Left lung (tissue), 10 donors: ENCODE results near the gene HES5. TPM values are rescaled to one million over a fixed set of nuclear protein-coding genes. Genes with fewer than 3 reads are reported as not detected.

ENCODE experiments used
- ATAC-seq: fragments of 200-7000 bp; cut with Tn5 transposase; one replicate; pipeline ENCODE4 v1.9.1; 2020; ENCODE audit warnings: moderate library complexity
- DNase-seq, 4 donors: peaks; one replicate each; pipeline ENCODE4 v3.0.0-alpha.2; 2013 to 2020
- H3K27ac ChIP-seq, 2 donors: fragments of 200-600 bp; sonication (generic) in 1 of 2; one replicate each; pipeline versions ENCODE4 v1.5.0 to v1.8.0; 2020 to 2021
- H3K27me3 ChIP-seq, 2 donors: fragments of 200-600 bp; sonication (generic) in 1 of 2; one replicate each; pipeline versions ENCODE4 v1.5.0 to v1.8.0; 2020 to 2021
- H3K36me3 ChIP-seq, 2 donors: fragments of 200-600 bp; sonication (generic) in 1 of 2; one replicate each; pipeline versions ENCODE4 v1.5.0 to v1.8.0; 2020 to 2021
- H3K4me1 ChIP-seq, 2 donors: fragments of 200-600 bp; one replicate each; pipeline ENCODE4 v1.8.0; 2021
- H3K4me3 ChIP-seq, 2 donors: fragments of 200-600 bp; sonication (generic) in 1 of 2; one replicate each; pipeline versions ENCODE4 v1.5.0 to v1.8.0; 2020 to 2021; ENCODE audit warnings: mild to moderate bottlenecking in 1 of 2
- H3K9me3 ChIP-seq, 2 donors: fragments of 200-600 bp; sonication (generic) in 1 of 2; one replicate each; pipeline versions ENCODE4 v1.5.0 to v1.8.0; 2020 to 2021
- CTCF ChIP-seq, 2 donors: fragments of 200-600 bp; sonication (generic) in 1 of 2; IDR thresholded peaks; one replicate each; pipeline versions ENCODE4 v1.5.0 to v1.8.0; 2021; ENCODE audit warnings: antibody characterized with exemption in 2 of 2
- intact Hi-C, 2 donors: fragments of 100-400 bp; cut with DNase I; formaldehyde crosslinking; loops; one replicate each; pipeline versions ENCODE4 v1.11.2 to v1.14.2; 2022
- polyA plus RNA-seq, 6 donors: library from polyadenylated mRNA; unstranded; fragments of 120-200 nt; gene quantifications; one replicate each; pipeline ENCODE4 v1.2.1, GENCODE V29; 2013; ENCODE audit not compliant: insufficient read length in 6 of 6
- total RNA-seq, 2 donors: library from RNA; stranded (reverse); fragmentation: NEBNext Ultra II Directional; extraction: Animal tissue kit (Norgen Biotek cat#: 25700); gene quantifications; one replicate each; pipeline ENCODE4 v1.2.1, GENCODE V29; 2021
- donor health status: DM: no; HTN: yes; CAD: no.
- donor health status: DM: no; HTN: no; CAD: no.

The HES5 gene
- total and polyA plus RNA-seq, 8 donors = 0.21 to 1.2 (median 0.65) TPM

GRCh38 chr1:2501820-2502119, 28.3 kb downstream of the HES5 start:
- H3K36me3 ChIP-seq = no peaks in the 10 kb centered on the region
- DNase-seq (no peak), ATAC-seq (no peak)
- H3K4me3 ChIP-seq = no peak overlapping the region
- H3K9me3 ChIP-seq = no peaks in the 10 kb centered on the region
- intact Hi-C loops = no loop called here
- H3K27me3 ChIP-seq = peaks cover 8 to 93% of the 10 kb centered on the region in 2 donors
- no peak for TF ChIP-seq CTCF (IDR thresholded peaks at IDR 0.05)
- H3K4me1 ChIP-seq = peaks cover 0 to 9% of the 10 kb centered on the region in 2 donors
- H3K27ac ChIP-seq = no peak overlapping the region

GRCh38 chr1:2501041-2501819, 28.8 kb downstream of the HES5 start:
- Histone ChIP-seq H3K4me1 (peaks cover 0 to 9% of the 10 kb centered on the region in 2 donors), H3K36me3 (no peaks in the 10 kb centered on the region), H3K9me3 (no peaks in the 10 kb centered on the region)

GRCh38 chr1:2499986-2500596, 30.0 kb downstream of the HES5 start:
- no peak for TF ChIP-seq CTCF (IDR thresholded peaks at IDR 0.05)
- intact Hi-C loops = no loop called here
- Histone ChIP-seq H3K4me1 (peaks cover 0 to 9% of the 10 kb centered on the region in 2 donors), H3K9me3 (no peaks in the 10 kb centered on the region), H3K4me3 (no peak overlapping the region), H3K36me3 (no peaks in the 10 kb centered on the region), H3K27ac (no peak overlapping the region), H3K27me3 (peaks cover 8 to 81% of the 10 kb centered on the region in 2 donors)
- no peak for DNase-seq
- ATAC-seq = no peak

More at GRCh38 chr1:2501041-2501819, 28.8 kb downstream of the HES5 start:
- ATAC-seq (no peak), DNase-seq (no peak)
- intact Hi-C loops = no loop called here
- H3K27ac ChIP-seq = no peak overlapping the region
- peaks cover 8 to 93% of the 10 kb centered on the region in 2 donors for H3K27me3 ChIP-seq
- no peak for TF ChIP-seq CTCF (IDR thresholded peaks at IDR 0.05)
- H3K4me3 ChIP-seq = no peak overlapping the region

- Histone ChIP-seq H3K27me3 (peaks cover 5 to 74% of the 10 kb centered on the region in 2 donors), H3K27ac (no peak overlapping the region), H3K36me3 (no peaks in the 10 kb centered on the region), H3K9me3 (no peaks in the 10 kb centered on the region), H3K4me3 (no peak overlapping the region), H3K4me1 (peaks cover 0 to 9% of the 10 kb centered on the region in 2 donors)
- TF ChIP-seq CTCF (IDR thresholded peaks at IDR 0.05) = no peak
- DNase-seq (no peak), ATAC-seq (no peak)
- intact Hi-C loops = no loop called here
Measured at GRCh38 chr1:2499260-2499659, 30.8 kb downstream of the HES5 start.

GRCh38 chr1:2498648-2499047, 31.4 kb downstream of the HES5 start:
- intact Hi-C loops = no loop called here
- Histone ChIP-seq H3K36me3 (no peaks in the 10 kb centered on the region), H3K27ac (no peak overlapping the region), H3K27me3 (peaks cover 0 to 74% of the 10 kb centered on the region in 2 donors), H3K4me3 (no peak overlapping the region), H3K9me3 (no peaks in the 10 kb centered on the region), H3K4me1 (peaks cover 0 to 9% of the 10 kb centered on the region in 2 donors)
- ATAC-seq = no peak
- TF ChIP-seq CTCF (IDR thresholded peaks at IDR 0.05) = no peak
- DNase-seq = no peak
